HG02943 (cell line): ENCODE data around the gene CCDC38.

ENCODE experiments used
- ATAC-seq: cut with Tn5 transposase; IDR thresholded peaks from one replicate; pipeline ENCODE4 v1.9.1; 2021; ENCODE audit warnings: mild to moderate bottlenecking, low read depth, moderate library complexity; ENCODE audit not compliant: unreplicated experiment

The CCDC38 gene

GRCh38 chr12:95963096-95963495 is 20.7 kb upstream of the CCDC38 start:
- no peak for ATAC-seq

- no peak for ATAC-seq
Observed at GRCh38 chr12:95962222-95962621, 19.8 kb upstream of the CCDC38 start.

GRCh38 chr12:95960241-95960640 is 17.8 kb upstream of the CCDC38 start:
- ATAC-seq: no peak

GRCh38 chr12:95959107-95959506 is 16.7 kb upstream of the CCDC38 start:
- no peak for ATAC-seq

GRCh38 chr12:95956557-95957145 is 14.2 kb upstream of the CCDC38 start:
- no peak for ATAC-seq

- ATAC-seq: no peak
Observed at GRCh38 chr12:95955549-95956159, 13.2 kb upstream of the CCDC38 start.

GRCh38 chr12:95953000-95953399 is 10.6 kb upstream of the CCDC38 start:
- no peak for ATAC-seq

GRCh38 chr12:95951515-95951914 is 9.1 kb upstream of the CCDC38 start:
- no peak for ATAC-seq

- no peak for ATAC-seq
Observed at GRCh38 chr12:95949477-95950206, 7.2 kb upstream of the CCDC38 start.

- ATAC-seq: no peak
Observed at GRCh38 chr12:95944108-95944704, 1.8 kb upstream of the CCDC38 start.

- peak; percentile 57 for ATAC-seq
Observed at GRCh38 chr12:95943330-95943842, 972 bp upstream of the CCDC38 start, which contains the start of gene AMDHD1. AMDHD1 (plus strand) TSS chr12:95943331; CDS start chr12:95943399, 68 bp downstream.

GRCh38 chr12:95942101-95942523 is 302 bp downstream of the CCDC38 start:
- no peak for ATAC-seq

- ATAC-seq: no peak
Observed at GRCh38 chr12:95940514-95940913, 1.9 kb downstream of the CCDC38 start.

- ATAC-seq: no peak
Observed at GRCh38 chr12:95922231-95922630, 20.2 kb downstream of the CCDC38 start.

GRCh38 chr12:95919110-95919509 is 23.3 kb downstream of the CCDC38 start:
- ATAC-seq: no peak

- no peak for ATAC-seq
Observed at GRCh38 chr12:95918194-95918993, 24.0 kb downstream of the CCDC38 start.

GRCh38 chr12:95909871-95910270 is 32.5 kb downstream of the CCDC38 start:
- no peak for ATAC-seq

GRCh38 chr12:95908573-95908972 is 33.8 kb downstream of the CCDC38 start:
- ATAC-seq: no peak

- ATAC-seq: no peak
Observed at GRCh38 chr12:95898081-95898480, 44.3 kb downstream of the CCDC38 start.

GRCh38 chr12:95896846-95897245 is 45.6 kb downstream of the CCDC38 start:
- no peak for ATAC-seq
